Embryonic facial prominence (tissue), 1 donor: ENCODE measurements around the gene KLHL12.
"Not testable (repeated sequence)": the region's sequence is repeated elsewhere in the genome, so short reads cannot be mapped to it uniquely, and the experiment has no call there.

Experiments used
- DNase-seq: peaks from one replicate; pipeline ENCODE4 v3.0.0-alpha.2; 2016; ENCODE audit errors: extremely low spot score

KLHL12 gene

DNA sequence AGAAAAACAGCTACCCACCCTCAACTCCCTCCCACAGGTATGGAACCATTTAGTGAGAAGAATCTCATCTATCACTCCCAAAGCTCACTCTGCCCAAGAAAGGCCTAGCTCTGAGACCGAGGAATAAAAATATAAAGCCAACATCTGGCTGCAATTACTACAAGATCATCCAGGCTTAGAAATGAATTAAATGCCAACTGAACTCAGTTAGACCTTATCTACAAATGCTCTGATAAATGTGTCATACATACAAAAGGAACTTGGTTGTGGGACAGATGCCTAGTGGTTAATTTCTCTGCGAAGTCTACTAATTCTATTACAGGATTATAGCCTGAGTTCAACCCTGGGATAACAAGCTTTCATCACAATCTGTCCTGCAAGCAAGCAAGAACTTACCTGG lies 24.4 kb upstream of the KLHL12 start:
- DNase-seq, result no peak

DNA sequence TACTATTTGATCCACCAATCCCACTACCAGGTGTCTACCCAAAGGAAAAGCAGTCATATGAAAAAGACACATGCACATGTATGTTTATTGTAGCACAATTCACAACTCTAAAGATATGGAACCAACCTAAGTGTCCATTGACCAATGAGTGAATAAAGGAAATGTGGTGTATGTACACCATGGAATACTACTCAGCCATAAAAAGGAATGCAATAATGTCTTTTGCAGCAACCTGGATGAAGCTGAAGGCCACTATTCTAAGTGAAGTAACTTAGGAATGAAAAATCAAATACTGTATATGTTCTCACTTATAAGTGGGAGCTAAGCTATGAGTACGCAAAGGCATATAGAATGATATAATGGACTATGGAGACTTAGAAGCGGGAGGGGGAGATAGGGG lies 18.4 kb upstream of the KLHL12 start:
- DNase-seq, result no peak

DNA sequence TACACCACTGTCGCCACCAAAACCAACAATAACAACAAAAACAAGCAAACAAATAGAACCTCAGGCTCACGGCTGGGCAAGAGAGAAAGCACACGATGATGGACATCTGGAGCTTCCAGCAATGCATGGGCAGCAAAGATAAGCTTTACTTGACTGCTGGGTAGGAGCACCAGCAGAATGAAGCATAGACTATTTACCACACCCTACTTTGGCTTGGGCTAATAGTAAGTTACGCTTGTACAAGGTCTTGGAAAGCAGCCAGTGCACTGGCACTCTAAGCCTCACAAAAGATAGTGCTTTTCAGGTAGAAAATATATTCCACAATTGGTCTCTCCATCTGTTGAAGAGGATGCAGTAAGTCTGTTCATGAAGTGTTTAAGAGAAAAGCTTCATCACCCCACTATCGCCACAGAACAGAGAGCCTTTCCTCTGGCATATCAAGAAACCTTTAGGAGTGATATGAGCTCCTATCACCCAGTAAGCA lies 17.4 kb upstream of the KLHL12 start:
- no peak for DNase-seq

DNA sequence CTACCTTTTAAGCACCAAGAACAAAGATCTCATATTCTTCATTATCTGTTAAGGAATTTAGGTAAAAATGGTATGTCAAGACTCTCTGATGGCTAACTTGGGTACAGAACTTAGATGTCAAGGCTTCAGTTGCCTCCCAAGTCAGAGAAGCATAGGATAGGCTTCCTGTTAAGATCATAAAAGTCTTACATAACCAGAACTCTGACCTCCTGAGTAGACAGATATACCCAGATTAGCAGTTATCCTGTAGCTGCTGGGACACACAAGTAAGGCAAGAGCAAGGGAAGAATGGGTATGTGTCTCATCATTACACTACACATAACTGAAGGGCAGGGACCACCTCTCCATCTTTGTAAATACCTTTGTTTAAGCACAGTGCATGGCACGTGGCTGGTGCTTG lies 15.4 kb upstream of the KLHL12 start:
- no peak for DNase-seq

DNA sequence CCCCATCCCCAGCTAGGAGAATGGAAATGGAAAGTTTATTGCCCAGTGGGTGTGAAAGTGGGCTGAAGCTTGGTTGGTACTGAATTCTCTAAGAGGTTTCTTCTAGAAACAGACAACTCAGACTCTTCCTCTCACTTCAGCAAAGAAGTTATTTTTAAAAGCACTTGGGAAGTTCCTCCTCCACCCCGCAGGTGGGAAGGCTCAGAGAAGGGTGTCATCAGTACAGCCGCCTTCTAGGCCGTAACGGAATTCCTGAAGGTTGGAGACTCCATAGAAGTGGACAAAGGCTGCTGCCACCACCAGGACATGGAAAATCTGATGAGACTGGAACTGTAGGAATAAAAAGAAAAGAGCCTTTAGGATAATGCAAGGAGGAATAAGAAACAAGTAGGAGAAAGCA lies 14.3 kb upstream of the KLHL12 start:
- DNase-seq, result no peak

DNA sequence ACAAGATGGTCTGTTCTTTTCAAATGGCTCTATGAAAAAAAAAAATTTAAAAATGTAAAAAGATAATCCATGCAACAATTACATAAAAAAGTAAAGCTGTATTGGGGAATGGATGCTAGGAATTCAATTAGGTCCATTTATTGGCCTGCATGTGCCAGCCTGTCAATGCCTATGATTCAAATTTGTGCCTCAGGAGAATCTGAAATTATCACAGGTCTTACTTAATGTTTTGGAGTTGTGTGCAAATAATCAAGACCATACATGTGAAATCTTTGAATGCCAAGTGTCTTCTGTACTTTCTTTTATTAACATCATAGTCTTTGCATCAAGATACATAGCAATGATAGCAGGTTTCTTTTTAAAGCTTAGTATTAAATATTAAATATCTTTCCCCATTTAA lies 13.5 kb upstream of the KLHL12 start:
- DNase-seq, result no peak

DNA sequence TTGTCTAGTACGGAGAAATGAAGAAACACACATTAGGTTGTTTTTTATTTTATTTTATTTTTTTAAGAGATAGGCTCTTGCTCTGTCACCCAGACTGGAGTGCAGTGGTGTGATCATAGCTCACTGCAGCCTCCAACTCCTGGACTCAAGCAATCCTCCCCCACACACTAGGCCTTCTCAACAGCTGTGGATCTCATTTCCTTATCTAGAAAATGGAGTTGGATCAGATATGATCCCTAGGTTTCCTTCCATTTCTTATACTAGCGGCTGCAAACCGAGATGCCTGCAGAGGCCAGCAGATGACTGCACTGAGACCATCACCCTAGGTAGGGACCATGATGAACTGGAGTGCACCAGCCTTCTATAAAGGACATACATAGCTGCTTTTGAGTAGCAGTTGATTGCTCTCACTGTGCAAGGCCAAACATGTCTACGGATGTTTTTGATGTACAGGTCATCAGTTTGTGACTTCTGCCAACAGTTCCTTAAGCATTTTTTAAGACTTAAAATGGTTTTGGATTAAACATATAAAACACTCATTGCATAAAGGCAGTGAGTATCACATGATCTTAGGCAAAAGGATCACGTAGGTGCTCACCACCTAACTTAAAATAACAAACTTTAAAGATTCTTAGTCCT lies 11.4 kb upstream of the KLHL12 start:
- DNase-seq, result no peak

DNA sequence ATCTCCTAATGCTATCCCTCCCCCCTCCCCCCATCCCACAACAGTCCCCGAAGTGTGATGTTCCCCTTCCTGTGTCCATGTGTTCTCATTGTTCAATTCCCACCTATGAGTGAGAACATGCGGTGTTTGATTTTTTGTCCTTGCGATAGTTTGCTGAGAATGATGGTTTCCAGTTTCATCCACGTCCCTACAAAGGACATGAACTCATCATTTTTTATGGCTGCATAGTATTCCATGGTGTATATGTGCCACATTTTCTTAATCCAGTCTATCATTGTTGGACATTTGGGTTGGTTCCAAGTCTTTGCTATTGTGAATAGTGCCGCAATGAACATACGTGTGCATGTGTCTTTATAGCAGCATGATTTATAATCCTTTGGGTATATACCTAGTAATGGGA lies 9.4 kb upstream of the KLHL12 start:
- not testable (repeated sequence) for DNase-seq

DNA sequence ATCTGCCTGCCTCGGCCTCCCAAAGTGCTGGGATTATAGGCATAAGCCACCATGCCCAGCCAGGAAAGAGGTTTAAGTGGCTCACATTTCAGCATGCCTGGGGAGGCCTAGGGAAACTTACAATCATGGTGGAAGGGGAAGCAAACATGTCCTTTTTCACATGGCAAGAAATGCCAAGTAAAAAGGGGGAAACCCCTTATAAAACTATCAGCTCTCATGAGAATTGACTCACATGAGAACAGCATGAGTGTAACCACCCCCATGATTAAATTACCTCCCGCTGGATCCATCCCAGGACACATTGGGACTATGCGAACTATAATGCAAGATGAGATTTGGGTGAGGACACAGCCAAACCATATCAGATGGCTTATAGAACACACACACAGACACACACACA lies 8.8 kb upstream of the KLHL12 start:
- no peak for DNase-seq

DNA sequence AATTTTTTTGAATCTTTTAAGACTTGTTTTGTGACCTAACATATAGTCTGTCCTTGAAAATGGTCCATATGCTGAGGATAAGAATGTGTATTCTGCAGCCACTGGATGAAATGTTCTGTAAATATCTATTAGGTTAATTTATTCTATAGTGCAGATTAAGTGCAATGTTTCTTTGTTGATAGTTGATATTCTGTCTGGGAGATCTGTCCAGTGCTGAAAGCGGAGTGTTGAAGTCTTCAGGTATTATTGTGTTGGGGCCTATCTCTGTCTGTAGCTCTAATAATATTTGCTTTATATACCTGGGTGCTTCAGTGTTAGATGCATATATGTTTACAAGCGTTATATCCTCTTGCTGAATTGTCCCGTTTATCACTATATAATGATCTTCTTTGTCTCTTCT lies 7.7 kb upstream of the KLHL12 start:
- no peak for DNase-seq

DNA sequence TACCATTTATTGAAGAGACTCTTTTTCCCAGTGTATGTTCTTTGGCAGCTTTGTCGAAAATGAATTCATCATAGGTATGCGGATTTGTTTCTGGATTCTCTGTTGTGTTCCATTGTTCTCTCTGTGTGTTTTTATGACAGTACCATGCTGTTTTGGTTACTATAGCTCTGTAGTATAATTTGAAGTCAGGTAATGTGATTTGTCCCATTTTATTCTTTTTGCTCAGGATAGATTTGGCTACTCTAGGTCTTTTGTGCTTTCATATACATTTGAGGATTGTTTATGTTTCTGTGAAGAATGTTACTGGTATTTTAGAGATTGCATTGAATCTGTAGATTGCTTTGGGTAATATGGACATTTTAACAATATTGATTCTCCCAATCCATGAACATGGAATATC lies 5.4 kb upstream of the KLHL12 start:
- DNase-seq, result no peak

DNA sequence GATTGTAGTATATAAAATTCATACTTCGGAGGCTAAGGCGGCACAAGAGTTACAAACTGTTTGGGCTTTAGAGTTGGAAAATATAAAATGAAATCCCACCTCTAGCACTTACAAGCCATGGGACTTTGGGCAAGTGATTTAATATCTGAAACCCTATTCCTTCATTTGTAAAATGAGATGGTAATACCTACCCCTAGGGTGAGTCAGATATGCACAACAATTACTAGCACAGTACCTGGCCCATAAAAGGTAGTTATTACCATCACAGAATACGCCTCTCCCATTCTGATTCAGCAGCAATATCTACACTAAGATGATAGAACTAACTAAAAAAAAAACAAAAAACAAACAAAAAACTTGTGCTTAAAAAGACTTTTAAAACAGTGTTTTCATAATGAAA lies 3.5 kb downstream of the KLHL12 start:
- no peak for DNase-seq

DNA sequence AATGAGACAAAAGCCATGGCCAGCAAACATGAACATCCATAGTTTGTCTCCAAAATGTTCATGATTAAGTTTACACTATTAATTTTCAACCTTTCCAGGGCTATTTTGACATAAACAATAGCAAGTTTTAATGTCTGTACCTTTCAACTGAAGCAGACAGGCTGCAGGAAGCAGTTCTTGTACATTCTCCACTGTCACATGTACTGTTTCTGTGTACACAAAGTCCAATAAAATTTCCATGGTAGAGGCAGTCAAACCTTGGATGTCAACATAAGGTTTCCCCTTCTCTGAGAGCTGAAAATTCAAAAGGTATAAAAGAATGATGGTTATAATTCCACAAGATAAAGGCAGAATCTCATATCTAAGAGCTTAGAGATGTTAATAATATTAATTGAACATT lies 7.4 kb downstream of the KLHL12 start:
- no peak for DNase-seq

DNA sequence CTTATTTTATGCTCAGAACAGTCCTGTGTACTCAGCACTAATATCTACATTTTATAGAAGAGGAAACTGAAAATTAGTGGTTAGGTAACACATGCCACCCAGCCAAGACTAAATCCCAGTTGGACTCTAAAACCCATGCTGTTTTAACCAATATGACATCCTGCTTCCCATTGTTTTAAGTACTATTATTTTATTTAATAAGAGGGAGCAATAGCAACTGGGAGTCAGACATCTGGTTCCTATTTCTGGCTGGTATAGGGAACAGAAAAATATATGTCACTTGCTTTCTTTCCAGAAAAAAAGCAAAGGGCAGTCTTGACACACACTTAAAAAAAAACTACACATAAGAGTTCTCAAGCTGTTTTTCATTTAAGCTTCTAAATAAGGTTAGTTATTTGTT lies 11.9 kb downstream of the KLHL12 start:
- no peak for DNase-seq

DNA sequence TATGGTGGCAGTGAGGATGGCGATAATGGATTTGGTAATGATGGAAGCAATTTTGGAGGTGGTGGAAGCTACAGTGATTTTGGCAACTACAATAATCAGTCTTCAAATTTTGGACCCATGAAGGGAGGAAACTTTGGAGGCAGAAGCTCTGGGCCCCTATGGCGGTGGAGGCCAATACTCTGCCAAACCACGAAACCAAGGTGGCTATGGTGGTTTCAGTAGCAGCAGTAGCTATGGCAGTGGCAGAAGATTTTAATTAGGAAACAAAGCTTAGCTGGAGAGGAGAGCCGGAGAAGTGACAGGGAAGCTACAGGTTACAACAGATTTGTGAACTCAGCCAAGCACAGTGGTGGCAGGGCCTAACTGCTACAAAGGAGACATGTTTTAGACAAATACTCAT lies 14.6 kb downstream of the KLHL12 start:
- DNase-seq, result not testable (repeated sequence)

DNA sequence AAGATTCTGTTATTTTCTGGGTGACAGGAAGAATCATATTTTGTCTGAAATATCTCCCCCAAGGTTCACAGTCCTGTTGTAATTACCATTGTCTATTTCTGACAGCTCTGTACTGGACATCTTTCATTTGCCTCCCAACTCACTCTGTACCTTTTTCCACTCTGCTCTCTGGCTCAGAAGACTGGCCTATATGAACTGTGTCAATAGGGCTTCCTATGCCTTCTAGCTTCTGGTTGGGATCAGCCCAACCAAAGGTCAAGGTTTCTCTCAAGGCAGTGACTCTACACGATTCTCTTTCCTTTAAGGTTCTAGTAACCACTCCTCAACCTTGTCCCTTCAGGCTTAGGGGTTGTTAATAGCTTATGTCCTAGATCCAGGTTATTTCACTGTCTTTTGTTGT lies 17.5 kb downstream of the KLHL12 start:
- no peak for DNase-seq

DNA sequence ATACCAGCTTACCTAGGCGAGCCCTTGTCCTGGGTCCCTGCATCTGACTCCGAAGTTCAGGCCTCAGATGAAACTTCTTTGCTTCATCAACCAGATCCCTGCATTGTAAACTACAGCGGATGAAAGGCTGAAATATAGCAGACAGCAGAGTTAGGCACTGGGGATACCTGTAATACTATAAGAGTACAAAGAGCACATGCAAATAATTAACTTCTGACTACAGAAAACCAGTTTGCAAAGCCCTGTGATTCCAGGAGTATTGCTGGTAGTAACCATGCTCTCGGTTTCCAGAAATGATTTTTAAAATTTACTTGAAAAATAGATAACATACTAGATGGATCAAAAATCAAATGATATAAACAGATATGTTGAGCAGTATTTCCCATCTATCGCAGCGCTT lies 18.0 kb downstream of the KLHL12 start:
- DNase-seq, result no peak

DNA sequence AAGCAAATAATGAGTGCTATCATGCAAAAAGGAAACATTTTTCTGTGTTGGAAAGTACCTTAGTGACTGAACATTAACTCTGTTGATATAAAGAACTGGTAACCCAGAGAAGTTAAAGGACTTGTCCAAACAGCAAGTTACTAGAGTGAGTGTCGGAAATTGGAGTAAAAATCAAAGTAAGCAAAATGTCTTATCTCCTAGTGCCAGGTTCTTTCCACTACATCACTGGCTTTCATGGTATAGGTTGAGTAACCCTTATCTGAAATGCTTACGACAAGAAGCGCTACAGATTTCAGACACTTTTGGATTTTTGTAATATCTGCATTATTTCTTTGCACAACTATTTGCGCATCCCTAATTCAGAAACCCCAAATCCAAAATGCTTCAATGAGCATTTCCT lies 21.7 kb downstream of the KLHL12 start:
- DNase-seq, result no peak

DNA sequence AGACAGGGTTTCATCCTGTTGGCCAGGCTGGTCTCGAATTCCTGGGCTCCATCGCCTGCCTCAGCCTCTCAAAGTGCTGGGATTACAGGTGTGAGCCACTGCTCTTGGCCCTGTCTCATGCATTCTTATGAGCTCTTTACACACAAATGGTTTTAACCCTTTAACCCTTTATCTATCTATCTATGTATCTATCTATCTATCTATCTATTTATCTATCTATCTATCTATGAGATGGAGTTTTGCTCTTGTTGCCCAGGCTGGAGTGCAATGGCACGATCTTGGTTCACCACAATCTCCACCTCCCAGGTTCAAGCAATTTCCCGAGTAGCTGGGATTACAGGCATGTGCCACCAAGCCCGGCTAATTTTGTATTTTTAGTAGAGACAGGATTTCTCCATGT lies 23.2 kb downstream of the KLHL12 start:
- DNase-seq, result not testable (repeated sequence)

DNA sequence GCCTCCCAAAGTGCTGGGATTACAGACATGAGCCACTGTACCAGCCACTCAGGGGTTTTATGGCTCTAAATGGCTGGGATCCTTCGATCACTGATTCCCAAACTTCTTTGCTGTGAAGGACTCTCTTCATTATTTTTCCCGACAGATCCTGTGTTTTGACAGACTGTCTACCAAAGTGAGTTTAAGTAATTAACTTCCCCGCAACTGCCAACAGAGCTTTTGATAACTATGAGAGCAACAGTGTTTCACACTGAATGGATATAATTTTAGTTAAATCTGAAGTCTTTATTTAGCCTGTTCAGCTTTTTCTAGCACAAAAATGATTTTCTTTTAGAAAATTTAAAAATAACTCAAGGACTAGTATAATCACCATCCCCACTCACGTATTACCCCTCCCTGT lies 25.5 kb downstream of the KLHL12 start:
- DNase-seq, result no peak

DNA sequence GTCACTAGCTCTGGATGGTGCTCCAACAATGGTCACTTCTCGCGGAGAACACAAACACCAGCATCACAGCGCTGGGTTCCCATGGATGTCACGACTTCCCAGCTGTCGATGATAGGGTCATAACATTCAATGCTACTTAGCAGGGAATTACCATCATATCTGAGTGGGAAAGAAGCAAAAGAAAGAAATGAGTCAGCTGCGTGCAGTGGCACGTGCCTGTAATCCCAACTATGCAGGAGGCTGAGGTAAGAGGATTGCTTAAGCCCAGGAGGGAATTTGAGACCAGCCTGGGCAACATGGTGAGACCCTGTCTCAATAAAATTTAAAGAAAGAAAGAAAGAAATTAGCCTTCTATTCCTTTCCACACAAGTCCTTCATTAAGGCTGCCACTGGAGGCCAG lies 34.5 kb downstream of the KLHL12 start:
- no peak for DNase-seq

DNA sequence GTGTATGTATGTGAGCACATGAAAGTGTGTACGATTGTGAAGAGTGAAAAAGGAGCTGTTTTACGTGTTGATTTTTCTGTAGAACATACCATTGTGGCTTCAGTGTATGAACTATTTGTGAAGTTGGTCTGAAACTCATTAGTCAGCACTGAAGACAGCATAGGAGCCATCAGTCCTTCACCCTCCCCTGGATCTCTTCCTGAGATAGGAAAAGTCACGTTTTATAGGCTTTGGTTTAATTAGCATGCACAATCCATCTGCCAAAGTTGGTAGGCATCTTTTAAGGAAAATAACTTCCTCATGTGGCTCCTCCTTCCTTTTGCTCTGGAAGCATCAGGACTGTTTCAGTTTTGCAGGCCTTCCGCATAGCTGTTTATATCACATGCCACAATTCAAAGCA lies 36.6 kb downstream of the KLHL12 start:
- DNase-seq, result no peak

DNA sequence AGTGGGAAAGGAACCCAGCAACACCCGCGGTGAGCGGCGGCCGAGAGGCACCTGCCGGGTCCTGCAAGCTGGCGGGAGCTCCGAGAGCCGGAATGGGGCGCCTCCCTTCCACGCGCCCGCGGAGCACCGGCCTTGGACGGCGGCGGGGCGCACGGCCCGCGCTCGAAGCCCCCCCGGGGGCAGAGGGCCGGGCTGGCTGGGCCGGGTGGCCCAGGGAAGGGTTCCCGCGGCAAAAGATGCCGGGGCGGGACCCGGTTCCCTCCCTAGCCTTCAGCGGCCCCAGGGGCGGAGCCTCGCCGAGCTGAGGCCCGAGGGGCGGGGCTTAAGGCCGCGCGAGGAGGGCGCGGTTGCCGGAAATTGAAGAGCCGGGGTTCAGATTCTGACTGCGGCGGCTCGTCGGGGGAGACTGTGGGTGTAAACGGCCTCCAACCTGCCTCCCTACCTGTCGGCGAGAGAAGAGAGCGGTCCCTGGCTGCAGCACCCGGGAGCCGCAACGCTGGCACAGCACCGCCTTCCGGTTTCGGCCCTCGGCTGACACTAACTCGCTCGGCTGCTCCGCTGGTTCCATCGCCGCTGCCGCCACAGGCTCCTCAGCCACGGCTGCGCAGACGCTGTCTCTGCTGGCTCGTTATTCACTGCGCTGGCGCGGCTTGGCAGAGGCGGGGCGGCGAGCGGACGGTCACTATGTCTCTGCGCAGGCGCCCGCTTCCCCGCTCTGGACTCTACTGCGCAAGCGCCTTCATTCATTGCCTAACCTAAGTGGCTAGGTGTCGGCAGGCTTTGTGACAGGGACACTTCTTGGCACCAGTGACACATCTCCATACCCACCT lies 38.3 kb downstream of the KLHL12 start, which contains the start of gene RABIF:
TSS of gene RABIF (minus strand) at position 619 of the 830 bp plus-strand sequence. CDS start at position 568, 51 bp downstream.
- peak; percentile 87 for DNase-seq

DNA sequence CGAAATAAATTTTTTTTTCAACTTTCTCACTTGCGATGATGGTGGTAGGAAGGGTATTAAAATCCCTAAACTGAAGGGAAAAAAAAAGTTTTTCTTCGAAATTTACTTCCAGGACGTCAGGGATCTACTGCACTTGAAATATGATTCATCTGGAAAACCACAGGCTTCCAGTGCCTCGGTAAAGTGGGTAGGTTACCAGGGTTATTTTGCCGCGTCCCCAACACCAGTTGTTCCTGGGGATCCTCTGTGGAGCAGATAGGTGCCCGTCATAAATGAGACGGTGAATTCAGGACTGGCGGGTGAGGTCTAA lies 38.9 kb downstream of the KLHL12 start:
- DNase-seq, result no peak
